NCI-H1694 (cell line): ENCODE results near the gene ATF7.
"Not testable (repeated sequence)": the region's sequence is repeated elsewhere in the genome, so short reads cannot be mapped to it uniquely, and the experiment has no call there.

Experiments used
- DNase-seq: peaks from one replicate; lab custom pipeline; 2025; lab: John Stamatoyannopoulos, UW

Gene ATF7

GRCh38 chr12:53625946-53626701 is at the start of gene ATF7:
Gene ATF7 (minus strand): TSS chr12:53626382. CDS start chr12:53601000, 25,382 bp downstream.
- peak; percentile 96 for DNase-seq

- DNase-seq, result no peak
These were observed 49.0 kb upstream of the ATF7 start for GRCh38 chr12:53674977-53675700.

- DNase-seq, result no peak
These were observed 44.8 kb upstream of the ATF7 start for GRCh38 chr12:53670971-53671370.

DNA sequence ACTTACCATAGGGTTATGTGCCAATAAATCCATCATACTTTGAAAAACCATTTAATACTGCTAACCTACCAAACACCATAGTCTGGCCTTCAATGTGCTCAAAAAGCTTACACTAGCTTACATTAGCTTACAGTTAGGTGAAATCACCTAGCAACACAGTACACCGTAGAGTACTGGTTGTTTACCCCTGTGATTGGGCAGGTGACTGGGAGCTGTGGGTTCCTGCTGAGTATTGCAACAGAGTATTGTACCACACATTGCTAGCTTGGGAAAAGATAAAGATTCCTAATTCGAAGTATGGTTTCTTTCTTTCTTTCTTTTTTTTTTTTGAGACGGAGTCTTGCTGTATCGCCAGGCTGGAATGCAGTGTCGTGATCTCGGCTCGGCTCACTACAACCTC is 44.1 kb upstream of the ATF7 start:
- DNase-seq, result no peak

GRCh38 chr12:53667080-53667479 is 40.9 kb upstream of the ATF7 start:
- DNase-seq, result no peak

- no peak for DNase-seq
These were observed 38.8 kb upstream of the ATF7 start for GRCh38 chr12:53664936-53665335.

DNA sequence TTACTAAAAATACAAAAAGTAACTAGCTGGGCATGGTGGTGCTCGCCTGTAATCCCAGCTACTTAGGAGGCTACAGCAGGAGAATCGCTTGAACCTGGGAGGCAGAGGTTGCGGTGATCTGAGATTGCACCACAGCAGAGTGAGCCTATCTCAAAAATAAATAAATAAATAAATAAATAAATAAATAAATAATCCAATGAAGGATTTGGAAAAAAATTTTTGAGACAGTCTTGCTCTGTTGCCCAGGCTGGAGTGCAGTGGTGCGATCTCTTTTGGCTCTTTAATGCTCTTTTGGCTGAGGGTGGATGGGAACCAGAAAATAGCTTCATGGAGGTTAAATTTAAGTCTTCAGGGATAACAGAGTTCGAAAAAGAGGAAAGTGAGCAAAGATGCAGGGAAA is 38.0 kb upstream of the ATF7 start:
- no peak for DNase-seq

GRCh38 chr12:53660041-53660440 is 33.9 kb upstream of the ATF7 start:
- no peak for DNase-seq

GRCh38 chr12:53659571-53659981 is 33.4 kb upstream of the ATF7 start:
- no peak for DNase-seq

DNA sequence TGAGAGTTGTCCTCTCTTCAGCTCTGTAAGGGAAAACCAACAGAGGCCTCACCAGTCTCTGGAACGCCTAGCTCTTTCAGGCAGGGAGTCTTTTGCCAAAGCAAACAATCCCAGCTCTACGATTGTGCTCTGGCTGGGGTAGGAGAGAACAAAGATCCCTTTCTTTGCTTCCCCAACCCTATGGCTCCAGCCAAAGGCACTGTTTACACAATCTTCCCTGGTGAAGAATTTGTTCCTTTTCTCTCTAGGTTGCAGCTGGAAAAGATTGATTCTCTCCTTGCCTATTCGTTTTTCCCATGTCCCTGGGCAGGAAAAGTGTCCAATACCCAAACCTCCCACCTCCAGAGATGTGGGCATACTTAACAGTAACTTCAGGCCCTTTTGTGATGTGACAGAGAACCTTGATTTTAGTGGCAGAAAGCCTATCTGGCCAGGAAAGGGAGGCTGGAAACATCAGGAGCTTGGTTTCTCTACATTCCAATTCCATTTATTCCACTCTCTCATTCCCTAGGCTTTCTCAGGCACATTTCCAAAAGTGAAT is 32.9 kb upstream of the ATF7 start:
- DNase-seq, result no peak

DNA sequence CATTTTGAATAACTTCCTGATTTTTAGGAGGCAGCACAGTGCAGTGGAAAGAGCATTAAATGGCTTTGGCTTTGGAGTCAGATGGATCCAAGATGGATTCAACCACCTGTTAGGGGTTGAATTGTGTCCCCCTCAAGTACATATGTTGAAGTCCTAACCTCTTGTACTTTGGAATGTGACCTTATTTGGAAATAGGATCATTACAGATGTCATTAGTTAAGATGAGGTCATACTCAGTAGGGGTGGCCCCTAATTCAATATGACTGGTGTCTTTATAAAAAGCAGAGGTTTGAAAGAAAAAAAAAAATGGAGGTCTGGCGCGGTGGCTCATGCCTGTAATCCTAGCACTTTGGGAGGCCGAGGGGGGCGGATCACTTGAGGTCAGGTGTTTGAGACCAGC is 30.9 kb upstream of the ATF7 start:
- DNase-seq, result no peak

DNA sequence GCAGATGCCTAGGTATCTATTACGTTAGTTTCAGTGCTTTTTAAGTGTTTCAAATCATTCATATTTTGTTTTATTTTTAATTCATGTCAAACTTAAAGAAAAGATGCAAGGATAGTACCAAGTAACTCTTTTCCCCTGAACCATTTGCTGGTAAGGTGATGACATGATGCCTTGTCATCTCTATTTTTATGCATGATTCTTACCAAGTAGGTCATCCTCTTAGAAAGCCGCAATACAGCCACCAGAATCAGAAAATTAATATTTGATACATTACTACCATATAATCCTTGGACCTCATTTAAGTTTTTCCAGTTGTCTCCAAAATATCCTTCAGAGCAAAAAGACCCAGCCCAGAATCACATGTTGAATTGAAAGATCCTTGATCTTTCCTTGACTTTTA is 27.4 kb upstream of the ATF7 start:
- no peak for DNase-seq

DNA sequence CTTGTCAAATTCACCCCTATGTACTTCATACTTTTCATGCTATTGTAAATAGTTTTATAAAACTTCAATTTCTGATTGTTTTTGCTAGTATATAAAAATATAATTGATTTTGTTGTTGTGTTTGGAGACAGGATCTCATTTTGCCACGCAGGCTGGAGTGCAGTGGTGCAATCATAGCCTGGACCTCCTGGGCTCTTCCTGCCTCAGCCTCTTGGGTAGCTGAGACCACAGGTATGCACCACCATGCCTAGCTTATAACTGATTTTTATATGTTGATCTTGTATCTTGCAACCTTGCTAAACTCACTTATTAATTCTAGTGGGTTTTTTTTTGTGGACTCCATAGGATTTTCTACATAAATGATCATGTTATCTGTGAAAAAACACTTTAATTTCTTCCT is 26.2 kb upstream of the ATF7 start:
- DNase-seq, result no peak

- DNase-seq, result no peak
These were observed 25.6 kb upstream of the ATF7 start for GRCh38 chr12:53651737-53652136.

DNA sequence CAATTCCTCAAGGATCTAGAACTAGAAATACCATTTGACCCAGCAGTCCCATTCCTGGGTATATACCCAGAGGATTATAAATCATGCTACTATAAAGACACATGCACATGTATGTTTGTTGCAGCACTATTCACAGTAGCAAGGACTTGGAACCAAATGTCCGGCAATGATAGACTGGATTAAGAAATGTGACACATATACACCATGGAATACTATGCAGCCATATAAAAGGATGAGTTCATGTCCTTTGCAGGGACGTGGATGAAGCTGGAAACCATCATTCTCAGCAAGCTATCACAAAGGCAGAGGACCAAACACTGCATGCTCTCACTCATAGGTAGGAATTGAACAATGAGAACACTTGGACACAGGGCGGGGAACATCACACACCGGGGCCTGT is 20.1 kb upstream of the ATF7 start:
- DNase-seq, result not testable (repeated sequence)

GRCh38 chr12:53645165-53645564 is 19.0 kb upstream of the ATF7 start:
- peak; percentile 83 for DNase-seq

DNA sequence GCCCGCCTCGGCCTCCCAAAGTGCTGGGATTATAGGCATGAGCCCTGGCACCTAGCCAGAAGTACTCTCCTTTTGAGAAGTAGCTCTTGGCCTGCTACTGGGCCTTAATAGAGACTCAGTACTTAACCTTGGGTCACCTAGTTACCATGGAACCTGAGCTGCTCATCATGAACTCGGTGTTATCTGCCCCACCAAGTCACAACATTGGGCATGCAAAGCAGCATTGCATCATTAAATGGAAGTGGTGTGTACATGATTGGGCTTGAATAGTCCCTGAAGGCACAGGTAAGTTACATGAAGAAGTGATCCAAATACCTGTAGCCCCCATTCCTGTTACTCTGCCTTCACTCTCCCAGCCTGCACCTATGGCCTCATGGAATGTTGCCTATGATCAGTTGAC is 18.0 kb upstream of the ATF7 start:
- DNase-seq, result no peak

DNA sequence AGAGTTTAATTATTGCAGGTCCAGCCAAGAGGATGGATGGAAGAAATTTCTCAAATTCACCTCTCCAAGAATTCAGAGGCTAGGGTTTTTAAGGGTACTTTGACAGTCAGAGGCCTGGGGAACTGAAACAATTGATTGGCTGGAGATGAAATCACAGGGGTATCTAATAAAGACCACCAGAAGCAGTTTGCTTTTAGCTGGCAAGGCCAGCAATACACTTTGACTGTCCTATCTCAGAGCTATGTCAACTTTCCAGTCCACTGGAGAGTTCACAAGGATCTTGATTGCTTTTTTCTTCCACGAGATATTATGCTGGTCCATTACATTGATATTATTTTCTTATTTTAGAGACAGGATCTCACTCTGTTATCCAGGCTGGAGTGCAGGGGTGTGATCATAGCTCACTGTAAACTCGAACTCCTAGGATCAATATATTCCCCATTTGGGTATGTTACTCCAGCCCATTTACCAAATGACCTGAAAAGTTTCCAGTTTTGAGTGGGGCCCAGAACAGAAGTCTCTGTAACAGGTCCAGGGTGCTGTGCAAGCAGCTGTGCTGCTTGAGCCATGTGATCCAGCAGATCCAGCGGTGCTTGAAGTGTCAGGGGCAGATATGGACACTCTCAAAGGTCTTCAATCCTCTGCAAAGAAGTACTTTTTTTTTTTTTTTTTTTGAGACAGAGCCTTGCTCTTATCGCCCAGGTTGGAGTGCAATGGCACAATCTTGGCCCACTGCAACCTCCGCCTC is 17.2 kb upstream of the ATF7 start:
- no peak for DNase-seq

DNA sequence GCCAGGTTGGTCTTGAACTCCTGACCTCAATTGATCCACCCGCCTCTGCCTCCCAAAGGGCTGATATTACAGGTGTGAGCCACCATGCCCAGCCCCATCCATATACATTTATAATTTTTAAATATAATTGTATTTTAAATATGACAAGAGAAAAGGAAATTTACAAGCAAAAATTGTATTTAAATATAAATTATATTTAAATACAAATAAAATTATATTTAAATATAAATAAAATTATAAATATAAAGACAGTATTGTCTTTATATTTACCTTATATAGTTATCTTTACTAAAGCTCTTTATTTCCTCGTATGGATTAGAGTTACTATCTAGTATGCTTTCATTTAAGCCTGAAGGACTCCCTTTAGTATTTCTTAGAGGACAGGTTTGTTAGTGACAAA is 11.9 kb upstream of the ATF7 start:
- no peak for DNase-seq

DNA sequence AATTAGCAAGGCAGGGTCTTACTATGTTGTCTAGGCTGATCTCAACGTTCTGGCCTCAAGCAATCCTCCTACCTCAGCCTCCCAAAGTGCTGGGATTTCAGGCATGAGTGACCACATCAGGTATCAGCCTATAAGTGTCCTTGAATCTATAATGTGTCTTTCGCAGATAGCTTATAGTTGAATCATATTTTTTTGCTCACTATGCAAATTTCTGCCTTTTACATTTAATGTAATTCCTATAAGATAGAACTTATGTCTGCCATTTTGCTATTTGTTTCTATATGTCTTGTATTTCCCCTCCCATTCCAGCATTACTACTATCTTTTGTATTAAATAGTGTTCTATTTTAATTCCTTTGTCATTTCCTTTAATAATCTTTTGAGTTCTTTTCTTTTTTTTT is 10.5 kb upstream of the ATF7 start:
- DNase-seq, result no peak

DNA sequence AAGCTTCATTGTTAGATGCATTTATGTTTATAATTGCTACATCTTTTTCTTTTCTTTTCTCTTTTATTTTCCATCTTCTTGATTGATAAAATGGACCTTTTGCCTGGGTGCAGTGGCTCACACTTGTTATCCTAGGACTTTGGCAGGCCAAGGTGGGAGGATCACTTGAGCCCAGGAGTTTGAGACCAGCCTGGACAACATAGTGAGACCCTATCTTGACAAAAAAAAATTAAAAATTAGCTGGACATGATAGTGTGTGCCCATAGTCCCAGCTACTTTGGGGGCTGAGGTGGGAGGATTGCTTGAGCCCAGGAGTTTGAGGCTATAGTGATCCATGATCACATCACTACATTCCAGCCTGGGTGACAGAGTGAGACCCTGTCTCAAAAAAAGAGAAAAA is 9.5 kb upstream of the ATF7 start:
- not testable (repeated sequence) for DNase-seq

DNA sequence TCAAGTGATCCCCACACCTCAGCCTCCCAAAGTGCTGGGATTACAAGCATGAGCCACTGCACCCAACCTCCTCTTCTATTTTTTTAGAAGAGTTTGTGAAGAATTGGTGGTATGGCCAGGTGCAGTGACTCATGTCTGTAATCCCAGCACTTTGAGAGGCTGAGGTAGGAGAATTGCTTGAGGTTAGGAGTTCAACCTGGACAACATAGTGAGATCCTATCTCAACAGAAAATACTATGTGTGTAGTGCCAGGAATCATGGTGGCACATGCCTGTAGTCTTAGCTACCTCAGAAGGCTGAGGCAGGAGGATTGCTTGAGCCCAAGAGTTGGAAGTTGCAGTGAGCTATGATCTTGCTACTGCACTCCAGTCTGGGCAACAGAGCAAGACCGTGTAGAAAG is 5.5 kb upstream of the ATF7 start:
- DNase-seq, result no peak

GRCh38 chr12:53627919-53628318 is 1.7 kb upstream of the ATF7 start:
- DNase-seq, result no peak
